Stimulated activated CD4-positive, alpha-beta T cell treated with anti-CD3 and anti-CD28 coated beads, Interleukin-4, amount 100 ng/mL, for 1 hour (primary cell): ENCODE data around the gene KRT74.

ENCODE experiments used
- DNase-seq: peaks from one replicate; pipeline ENCODE4 v3.0.0-alpha.2; 2020

KRT74 gene

DNA sequence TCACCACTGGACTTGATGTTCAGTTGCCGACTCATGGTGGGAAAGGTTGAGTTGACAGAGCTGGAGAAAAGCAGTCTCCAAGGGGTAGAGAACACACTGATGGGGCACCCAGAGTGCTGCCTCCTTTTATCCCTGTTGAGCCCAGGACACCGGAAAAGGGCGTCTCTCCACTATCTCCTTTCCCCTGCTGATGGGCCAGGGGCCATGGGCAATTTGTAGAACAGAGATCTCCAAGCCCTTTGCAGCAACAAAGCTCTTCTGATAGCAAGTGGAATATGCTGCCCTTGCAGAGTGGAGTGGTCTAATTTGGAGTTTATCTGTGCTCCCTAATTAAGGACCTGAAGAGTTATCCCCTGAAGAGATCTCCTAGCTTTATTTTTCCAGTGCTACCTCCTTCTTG lies at the start of gene KRT74:
KRT74 (minus strand) TSS at position 101 of the 400 bp plus-strand sequence; CDS start at position 35, 66 bp downstream.
- DNase-seq, result no peak

DNA sequence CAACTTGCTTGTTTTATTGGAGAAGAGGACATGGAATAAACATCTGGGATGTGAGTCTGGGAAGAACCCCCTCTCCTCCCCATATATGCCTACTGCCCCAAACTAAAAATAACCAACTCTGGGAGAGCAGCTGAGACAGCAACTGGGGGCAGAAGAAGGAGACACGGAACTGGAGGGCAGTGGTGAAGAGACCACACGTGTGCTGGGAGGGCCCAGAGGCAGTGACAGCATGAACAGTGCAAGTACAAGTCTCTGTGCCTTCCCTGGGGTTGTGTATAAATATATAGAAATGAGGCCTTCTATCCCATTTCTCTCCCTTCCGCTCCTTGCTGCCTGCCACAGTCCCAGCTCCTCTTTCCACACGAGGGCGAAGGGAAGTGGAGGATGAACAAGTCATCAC lies 48.7 kb upstream of the KRT74 start:
- DNase-seq, result no peak

DNA sequence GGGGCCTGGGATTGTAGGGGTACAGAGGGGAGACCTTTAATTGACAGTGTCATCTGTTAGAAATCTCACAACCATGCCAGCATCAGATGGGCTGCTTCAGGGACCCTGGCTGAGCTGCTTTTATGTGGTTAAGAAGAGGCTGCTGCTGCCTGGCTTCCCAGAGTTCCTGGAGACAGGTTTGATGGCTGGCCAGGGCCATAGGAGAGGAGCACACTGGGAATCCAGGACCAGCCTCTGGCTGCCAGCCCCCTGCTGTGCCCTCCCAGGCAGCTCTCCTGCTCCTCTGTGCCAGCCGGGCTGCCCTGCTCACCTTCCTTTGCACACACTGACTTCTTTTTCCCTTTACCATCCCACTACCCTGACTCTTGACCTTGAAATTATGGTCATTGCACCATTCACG lies 45.2 kb upstream of the KRT74 start:
- DNase-seq, result no peak

DNA sequence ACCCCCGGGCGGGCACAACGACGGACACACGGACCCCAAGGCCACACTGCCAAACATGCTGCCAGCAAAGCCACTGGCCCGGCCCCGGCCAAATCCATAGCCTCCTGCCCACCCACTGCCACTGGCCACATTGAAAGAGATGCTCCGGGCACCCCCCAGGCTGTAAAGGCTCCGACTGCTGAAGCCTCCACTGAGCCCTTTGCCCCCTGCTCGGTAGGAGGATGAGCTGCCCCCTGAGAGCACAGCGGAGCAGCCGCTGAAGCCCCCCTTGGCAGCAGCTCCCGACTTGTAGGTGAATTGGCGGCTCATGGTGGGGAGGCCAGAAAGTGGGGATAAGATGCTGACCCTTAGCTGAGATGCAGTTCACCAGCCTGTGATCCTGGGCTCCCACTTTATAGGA lies 44.6 kb upstream of the KRT74 start, which contains the start of gene KRT73:
KRT73 (minus strand) TSS at position 344 of the 400 bp plus-strand sequence; CDS start at position 309, 35 bp downstream.
- DNase-seq, result no peak

DNA sequence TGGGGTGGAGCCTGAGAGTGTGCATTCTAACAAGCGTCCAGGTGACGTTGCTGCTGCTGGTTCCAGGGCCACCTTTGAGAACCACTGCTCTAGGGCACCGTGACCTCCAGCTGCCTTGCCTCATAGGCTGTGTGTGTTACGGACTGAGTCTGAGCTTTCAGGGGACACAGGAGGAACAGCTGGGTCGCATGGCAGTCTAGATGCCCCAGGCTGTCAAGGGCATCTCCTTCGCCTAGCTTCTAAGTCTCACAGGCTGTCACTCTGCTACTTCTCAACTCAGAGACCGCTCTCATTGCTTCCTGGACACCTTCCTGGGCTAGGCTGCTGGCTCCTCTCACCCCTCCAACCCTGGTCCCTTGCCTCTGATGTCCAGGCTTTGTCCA lies 43.8 kb upstream of the KRT74 start:
- no peak for DNase-seq

DNA sequence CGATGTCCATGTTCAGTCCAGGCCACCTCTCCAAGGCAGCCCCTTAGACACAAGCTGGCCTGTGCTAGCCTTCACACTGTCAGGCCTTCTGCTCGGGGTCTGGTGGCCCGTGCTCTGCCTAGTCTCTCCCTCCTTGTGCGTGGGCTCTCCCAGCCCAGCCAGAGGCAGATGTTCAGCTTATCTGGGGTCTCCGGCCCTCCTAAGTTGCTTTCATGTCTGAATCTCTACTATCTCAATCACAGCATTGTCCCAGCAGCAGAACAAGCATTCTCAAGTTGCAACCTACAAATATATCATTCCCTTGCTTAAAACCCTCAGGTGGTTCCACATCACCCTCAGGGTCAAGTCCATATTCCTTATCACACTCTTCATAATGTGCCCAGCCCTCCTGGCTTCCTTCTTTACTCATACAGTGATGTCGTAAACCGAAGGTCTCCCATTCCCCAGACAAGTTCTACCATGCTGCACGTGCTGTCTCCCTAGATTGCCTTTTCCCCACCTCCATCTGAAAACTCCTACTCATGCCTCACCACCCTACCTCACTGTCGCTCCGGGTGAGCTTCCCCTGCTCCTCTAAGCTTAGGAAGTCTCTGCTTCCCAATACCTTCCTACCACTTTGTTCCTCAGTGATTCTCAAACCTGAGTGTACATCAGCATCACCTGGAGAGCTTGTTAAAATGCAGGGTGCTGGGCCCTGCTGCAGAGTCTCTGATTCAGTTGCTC lies 43.2 kb upstream of the KRT74 start:
- DNase-seq, result no peak

DNA sequence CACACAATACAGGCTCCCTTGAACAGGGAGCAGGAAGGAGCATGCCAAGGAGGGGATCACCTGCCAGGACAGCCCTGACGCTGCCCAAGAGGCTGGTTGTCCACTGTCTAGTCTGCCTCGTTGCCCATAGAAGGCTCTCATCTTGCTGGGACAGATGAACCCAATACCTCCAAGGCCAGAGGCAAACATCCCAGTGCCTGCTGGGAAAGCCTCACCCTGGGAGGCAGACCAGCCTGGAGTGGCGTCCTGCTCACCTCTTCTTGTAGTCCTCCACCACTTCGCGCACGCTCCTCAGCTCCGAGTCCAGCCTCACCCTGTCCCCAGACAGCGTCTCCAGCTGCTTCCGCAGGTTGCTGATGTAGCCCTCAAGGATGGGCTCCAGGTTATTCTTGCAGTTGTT lies 42.3 kb upstream of the KRT74 start:
- DNase-seq, result no peak

DNA sequence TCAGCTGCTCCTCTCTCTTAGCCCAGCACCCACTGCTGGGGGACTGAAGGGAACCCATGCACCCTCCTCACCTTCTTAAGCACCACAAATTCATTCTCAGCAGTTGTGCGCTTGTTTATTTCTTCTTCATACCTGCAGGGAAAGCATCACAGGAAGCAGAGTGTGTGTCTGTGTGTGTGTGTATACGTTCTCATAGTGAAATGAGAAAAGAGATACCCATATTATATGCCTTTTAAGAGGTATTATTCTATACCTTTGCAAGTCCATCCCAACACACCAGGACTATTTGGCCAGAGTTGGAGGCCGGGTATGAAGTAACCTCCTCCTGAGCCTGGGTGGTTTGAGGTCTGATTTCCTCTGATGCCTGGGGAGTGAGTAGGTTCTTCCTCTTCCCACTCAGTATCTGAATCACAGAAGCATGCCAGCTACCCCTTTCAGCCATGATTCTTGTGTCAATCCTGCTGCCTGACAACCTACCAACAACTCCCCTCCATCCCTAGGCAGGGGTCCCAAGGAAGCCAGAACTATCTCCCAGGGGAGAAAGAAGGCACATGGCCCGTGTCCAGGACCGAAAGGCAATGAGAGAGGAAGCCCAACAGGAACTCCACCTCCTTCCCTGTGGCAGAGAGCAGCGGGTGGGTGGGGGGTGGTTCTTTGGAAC lies 41.7 kb upstream of the KRT74 start:
- no peak for DNase-seq

DNA sequence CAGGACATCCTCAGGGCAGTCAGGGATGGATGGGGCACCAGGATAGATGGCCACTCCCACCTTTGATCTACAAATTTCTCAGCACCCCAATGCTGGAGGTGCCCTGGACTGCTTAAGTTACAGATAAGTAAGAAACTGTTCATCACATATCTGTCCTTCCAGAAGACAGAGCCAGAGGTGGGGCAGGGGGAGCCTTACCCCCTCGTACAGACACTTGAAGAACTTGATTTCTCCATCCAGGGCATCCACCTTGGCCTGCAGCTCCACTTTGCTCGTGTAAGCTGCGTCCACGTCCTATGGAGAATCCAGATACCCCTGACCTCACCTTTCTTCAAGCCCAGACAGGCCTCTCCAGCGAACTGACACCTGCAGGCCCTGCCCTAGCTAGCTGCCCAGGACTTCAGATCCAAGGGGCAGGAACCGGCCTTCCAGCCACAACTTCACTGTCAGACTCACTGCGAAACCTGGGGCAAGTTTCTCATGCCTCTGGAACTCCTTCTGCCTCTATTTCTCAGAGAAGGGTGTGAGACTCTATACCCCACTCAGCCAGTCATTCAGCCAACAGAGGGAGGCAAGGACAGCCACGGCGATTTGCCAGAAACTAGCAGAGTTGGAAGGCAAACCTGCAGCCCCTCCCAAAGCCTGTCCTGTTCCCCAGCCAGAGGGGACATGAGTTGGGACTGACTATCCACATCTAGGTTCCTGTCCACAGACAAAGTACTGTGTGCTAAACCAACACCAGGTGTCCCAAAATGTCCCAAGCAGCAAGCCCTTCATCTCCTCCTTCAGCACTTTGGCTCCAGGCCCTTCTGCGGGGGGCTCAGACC lies 41.0 kb upstream of the KRT74 start:
- no peak for DNase-seq

DNA sequence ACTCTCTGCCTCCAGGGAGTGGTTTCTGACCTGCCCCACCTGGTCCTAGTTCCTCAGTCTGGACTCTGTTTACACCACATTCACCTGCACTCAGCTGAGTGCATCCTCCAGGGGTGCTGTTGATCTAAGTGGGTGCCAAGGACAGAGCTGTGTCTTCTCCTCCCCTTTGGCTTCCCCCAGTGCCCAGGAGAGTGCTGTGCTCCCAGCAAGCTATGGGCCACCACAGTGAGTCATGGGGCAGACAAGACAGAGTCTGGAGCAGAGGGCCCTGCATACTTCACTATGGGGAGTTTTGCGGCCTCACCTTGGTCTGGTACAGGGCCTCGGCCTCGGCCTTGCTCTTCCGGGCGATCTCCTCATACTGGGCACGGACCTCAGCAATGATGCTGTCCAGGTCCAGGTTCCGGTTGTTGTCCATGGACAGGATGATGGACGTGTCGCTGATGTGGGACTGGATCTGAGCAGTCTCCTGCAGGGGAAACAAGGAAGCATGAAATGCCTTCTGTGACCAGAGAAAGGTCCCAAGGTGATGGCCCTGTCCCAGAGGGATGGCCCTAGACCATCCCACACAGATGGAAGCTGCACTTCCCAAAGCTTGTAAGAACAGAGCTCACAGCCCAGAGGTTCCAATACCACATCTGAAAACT lies 39.9 kb upstream of the KRT74 start:
- no peak for DNase-seq

DNA sequence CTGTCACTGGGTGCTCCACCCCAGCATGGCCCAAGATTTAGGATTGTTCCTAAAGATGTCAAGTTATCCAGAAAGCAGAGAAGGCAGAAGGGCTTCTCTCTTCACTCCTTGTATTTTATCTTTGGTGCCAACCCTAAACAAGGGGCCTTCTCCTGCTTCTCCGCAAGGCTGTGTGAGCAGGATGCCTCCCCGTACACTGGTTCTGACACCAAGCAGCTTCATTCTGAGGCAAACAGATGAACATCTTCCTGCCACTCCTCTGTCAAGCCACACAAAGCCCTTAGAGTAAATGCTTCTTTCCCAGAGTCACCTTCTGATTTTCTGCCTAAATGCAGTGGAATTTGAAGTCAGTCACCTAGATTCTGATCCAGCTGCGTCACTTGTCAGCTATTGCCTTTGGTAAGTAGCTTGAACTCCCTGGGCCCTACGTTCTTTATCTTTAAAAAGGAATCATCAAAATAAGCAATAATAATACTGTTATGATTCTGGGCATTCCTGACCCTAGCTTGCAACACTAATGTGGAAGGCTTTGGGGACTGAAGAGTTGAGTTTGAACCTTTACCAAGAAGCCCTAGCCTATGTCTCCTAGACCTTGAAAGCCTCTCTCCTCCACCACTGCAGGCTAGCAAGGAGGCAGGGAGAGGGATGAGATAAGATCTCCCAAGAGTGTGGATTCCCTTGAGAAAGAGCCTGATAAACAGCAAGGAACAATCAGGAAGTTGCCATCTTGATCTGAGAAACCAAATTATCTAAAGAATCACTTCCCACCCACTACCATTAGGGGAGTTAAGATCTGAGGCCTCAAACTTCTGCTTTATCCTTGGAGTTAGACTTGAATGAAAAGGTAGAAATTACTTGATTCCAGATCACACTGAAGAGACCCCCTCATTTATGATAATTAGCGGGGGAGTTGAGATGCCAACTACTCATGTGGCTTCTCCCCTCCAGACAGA lies 39.1 kb upstream of the KRT74 start:
- DNase-seq, result no peak

DNA sequence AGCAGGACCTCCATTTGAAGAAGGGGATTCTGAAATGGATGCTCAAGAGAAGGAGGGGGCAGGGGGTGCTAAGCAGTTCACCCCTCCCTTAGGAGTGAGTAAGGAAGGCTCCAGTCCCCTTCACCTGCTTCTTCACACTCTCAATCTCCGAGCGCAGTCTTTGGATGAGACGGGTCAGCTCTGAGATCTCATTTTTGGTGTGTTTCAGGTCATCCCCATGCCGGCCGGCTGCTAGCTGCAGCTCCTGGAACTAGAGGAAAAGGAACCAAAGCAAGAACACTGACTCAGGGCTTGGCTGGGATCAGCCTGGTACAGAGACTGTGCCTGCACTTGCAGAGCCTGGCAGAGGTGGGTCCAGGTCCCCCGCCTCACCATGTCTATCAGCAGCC lies 37.4 kb upstream of the KRT74 start:
- DNase-seq, result no peak

DNA sequence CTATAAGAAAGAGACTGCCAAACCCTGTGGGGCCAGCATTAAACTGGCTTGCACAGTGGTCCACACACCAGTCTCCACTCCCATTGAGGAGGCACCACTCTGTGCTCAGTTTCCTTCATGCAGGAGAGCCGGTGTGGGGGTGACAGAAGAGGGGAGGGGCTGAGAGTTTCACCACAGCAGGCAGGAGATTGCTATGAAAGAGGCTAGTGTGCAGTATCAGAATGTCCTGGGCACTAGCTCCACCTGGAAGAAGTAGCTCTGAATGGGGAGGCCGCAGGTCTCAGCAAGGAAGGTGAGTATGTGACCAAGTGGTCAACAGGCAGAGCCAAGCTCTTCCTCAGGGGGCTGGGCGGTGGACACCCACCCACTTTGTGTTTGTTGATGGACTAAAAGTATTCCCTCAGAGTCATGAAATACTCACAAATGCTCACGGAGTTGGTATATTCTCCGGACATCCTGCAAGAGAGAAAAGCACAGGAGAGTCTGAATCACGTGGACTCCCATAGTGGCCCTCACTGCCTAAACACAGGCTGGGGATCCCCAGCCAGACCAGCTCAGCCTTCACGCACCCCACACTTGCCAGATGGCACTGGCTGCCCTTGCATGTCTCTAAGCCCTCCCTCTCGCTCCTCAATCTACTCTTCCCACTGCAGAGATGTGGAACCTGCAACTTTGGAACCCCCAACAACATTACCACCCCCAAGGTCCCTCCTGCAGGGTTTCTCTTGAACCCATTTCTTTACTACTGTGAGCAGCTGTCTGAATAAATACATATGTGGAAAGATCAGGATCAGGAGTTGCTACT lies 35.4 kb upstream of the KRT74 start:
- DNase-seq, result no peak

DNA sequence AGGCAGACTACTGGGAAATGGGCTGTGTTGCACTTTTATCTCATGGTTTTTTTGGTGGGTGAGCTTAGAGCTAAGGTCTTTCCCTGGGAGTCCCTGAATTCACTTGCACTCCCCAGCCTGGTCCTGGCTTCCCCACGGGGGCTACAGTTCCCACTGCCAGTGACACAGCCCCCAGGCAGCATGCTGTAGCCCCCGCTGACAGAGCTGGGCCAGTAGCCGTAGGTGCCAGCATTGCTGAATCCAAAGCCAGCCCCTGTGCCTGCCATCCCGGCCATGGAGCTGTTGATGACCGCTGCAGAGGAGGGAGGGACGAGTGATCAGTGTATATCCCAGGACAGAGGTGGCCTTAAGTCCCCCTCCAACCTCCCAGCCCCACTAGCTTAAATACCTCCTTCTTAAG lies 34.5 kb upstream of the KRT74 start:
- no peak for DNase-seq

DNA sequence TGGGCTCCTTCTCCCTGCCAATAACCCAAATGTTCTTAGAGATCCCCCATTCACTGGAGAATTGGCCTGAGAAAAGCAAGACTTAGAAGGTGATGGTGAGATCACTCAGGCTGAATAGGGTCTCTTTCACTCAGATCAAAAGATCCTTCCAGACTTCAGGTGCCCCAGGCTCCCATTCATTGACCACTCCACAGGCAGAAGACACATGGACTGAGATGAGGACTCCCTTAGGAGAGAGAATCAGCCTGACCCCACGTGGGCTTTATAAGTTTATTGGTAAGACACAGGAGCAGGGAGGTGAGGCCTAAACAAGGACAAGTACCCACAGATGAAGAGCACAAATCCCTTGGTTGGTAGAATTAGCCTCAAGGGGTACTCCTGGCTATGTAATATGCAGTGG lies 33.7 kb upstream of the KRT74 start:
- no peak for DNase-seq

DNA sequence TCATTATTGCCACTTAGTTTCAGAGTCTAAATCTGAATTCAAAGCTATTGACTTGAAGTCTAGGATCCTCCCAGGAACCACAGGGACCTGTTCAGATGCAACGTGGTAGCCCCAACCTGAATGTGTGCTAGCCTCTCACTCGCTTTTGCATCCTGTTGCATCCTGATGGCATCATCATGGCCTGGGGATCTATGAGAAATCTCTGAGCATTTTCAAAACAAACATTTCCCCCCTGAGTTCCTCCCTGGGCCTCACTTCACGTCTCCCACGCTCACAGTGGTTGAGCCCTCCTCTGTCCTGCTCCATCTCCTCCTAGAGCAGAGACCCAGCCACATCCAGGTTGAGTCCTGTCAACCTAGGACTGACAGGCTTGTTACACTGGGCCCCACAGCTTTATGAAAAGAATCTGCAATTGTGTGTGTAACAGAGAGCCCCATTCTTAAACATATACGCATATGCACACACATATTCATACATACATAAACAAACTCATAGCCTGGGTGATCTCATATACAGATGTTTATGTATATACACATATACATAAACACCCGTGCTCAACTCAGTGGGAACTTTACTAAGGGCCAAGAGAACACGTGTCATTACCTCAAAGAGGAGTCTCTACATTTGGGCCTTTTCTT lies 33.1 kb upstream of the KRT74 start:
- DNase-seq, result no peak

DNA sequence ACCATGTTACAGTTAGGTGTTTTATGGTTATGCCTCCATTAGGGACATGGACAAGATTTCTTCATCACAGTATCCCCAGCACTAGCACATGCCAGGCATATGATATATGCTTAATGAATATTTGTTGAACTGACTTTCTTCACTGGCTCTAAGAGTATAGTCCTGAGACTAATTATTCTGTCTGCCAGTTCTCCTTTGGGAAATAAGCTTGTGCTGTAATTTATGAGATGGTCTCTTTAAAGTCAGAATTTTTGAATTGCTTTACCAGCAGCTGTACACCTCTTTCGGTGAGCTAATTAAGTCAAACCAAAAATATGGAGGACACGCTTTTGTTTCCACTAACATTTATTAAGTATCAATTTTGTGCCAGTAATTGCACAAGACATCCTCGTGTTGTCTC lies 32.5 kb upstream of the KRT74 start:
- no peak for DNase-seq

DNA sequence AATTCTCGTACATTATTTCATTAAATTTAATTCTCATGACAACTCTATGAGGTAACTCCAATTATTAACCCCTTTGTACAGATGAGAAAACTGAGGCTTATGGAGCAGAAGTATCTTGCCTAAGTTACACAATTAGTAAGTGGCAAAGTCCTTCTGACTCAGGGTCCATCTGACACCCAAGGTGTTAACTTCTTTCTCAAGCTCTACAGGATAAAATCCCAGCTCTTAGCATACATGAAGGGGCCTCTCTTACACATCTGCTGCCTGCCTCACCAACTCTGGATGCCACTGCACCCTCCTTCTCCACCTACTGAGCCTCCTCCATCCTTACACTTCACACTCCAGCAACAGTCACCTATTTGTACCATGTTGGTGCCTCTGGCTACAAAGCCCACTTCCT lies 31.9 kb upstream of the KRT74 start:
- DNase-seq, result no peak

DNA sequence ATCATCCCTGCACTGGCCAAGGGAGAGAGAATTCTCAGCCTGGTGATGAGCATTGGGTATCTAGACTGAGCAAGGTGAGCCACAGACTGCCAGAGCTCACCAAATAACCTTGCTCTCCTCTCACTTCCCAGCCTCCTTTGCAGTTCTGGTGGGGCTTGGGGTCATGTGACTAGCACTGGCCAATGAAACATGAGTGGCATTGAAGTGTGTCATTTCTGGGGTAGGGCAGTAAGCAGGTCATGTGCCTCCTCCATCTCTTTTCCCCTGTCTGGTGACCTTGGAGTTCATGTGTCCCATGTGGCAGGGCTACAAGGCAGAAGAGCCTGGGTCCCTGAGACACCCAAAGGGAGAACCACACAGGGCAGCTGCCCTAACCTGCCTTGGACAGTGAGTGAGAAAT lies 31.2 kb upstream of the KRT74 start:
- DNase-seq, result no peak

DNA sequence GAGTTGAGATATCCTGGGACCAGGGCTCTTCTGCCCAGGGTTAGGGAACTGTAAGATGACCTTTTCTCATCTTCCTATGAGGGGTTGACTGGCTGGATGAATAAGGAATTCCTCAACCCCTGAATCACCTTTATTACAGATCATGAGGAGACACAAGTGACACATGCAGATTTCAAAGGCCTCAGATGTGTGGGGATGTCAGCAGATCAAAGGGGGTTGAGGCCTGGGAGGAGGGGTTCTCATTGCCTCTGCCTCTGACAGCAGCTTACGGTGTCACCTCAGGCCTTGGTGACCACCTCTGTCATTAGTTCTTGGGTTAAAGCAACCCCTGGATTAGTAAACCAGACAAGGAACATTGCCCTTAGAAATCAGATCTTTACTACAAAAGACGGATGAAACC lies 29.7 kb upstream of the KRT74 start:
- no peak for DNase-seq

DNA sequence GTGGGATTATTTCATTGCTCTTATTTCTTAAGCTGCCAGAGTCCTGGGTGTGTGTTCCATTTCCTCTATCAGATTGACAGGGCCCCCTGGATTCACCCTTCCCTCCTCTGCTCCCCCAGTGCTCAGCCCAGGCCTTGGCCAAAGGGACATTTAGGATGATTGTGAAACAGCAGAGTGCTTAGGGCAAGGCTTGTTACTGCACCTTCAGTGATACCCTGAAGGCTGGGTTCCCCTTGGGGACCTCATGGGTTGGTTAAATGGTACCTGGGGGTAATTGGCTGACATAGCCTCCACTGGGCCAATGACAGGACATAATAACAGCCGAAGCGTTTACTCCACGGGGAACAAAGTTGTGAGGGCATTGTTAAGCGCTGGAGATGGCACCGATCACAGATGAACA lies 28.9 kb upstream of the KRT74 start:
- no peak for DNase-seq
